Measurements from ENCODE around the gene DPP9.
"Not testable (repeated sequence)": the region's sequence is repeated elsewhere in the genome, so short reads cannot be mapped to it uniquely, and the experiment has no call there.

DPP9 gene

DNA sequence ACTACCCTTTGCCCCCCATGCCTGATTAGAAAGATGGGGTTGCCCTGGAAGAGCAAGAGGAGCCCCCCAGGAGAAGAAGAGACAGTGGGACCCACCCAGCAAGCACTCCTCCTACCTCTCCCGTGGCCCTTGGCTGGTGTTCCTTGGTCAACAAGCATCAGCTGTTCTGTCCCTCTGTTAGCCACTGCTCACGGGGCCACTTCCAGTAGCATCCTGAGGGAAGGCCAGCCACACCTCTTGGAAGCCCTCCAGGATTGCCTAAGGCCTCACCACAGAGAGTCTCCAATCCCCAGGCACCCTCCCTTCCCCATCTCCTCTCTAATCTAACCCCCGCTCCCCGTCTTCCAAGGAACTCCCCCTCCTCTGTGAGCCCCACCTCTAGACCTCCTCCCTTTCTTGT lies 15.1 kb upstream of the DPP9 start:
- no peak for DNase-seq (ENCODE audit: low read depth)

DNA sequence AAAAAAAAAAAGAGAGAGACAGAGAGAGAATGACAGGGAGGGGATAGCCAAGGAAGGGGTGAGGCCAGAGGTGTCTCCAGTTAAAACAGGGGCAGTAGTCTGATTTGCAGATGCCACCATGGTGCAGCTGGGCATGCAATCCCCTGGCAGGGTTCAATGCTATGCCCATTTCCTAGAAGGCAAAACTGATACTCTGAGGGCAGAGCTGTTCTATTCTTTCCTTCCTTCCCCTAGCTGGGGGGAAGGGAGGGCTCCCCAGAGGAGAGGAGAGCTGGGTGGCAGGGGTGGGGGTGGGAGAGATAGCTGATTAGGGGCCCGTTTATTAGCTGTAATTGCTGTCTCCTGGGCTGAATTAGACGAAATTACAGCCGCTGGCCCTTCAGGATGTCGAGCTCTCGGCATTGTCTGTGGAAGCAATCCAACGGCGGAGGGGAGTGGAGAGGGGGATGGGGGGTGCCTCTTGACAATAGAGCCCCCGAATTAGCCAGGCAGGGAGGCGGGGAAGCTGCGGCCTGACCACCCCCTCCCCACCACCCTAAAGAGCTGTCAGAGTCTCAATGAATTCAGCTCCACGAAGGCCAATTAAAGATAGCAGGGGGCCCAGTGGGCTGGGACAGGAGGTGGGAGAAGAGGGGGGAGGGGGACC lies 14.4 kb upstream of the DPP9 start:
- DNase-seq (ENCODE audit: low read depth) = no peak

DNA sequence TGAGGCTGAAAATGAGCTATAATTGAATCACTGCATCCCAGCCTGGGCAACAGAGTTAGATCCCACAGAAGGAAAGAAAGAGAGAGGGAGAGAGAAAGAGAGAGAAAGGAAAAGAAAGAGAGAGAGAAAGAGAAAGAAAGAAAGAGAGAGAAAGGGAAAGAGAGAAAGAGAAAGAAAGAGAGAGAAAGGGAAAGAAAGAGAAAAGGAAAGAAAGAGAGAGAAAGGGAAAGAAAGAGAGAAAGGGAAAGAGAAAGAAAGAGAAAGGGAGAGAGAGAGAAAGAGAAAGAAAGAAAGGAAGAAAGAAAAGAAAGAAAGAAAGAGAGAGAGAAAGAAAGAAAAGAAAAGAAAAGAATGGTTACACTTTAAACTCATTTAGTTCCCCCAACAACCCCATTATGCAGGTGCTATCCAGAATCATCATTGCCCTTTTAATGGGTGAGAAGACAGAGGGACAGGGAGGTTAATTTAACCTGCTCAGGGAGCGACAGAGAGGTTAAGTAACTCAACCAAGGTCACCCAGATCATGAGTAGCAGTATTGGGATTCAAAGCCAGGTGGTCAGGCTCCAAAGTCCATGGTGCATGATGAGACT lies 10.2 kb upstream of the DPP9 start:
- no peak for DNase-seq (ENCODE audit: low read depth)

DNA sequence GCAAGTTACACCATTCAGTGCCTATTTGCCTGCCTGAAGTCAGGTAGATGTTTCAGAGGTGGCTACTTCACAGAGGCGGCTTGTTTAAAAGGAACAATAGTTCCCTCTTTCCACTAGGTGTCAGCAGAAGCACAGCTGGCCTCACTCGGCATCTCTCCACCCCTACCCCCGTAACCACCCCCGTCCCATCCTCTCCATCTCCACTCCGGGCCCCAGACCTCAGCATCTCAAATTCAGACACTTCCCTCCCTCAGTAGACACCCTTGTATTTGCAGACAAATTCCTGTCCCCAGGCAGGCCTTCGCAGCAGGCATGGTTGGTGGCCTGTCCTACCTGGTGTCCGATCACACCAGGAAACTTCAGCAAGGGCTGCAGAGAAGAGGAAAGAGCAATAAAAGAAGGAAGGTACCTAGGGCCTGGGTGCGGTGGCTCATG lies 9.1 kb upstream of the DPP9 start:
- DNase-seq (ENCODE audit: low read depth) = no peak

DNA sequence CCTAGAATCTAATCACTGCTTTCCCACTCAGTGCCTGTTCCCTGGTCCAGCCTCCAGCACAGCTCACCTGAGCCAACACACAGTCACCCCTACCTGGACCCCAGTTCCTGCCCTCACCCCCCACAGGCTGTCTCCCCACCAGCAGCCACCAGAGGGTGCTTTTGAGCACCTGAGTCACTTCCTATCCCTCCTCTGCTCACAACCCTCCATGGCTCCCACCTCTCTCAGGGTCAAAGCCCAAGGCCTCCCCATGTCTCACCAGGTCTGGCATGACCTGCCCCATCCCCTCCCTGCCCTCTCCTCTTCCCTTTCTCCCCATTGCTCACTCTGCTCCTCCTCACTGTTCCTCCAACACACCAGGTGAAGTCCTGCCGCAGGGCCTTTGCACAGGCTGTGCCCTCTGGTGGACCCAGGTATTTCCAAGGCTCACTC lies 7.1 kb upstream of the DPP9 start:
- DNase-seq (ENCODE audit: low read depth) = peak; percentile 39

DNA sequence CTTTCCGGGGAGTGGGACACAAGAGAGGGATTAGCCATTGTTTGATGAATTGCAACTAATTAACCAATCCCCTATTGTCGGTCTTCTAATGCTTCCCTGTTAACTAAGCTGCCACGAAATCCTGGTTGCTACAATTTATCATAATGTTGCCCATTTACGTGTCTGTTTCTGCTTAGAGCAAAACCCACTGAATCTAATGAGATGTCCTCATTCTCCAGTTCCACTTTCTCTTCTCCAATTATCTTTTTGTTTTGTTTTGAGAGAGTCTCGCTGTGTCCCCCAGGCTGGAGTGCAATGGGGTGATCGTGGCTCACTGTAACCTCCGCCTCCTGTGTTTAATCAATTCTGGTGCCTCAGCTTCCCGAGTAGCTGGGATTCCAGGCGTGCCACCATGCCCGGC lies 5.2 kb upstream of the DPP9 start:
- no peak for DNase-seq (ENCODE audit: low read depth)

DNA sequence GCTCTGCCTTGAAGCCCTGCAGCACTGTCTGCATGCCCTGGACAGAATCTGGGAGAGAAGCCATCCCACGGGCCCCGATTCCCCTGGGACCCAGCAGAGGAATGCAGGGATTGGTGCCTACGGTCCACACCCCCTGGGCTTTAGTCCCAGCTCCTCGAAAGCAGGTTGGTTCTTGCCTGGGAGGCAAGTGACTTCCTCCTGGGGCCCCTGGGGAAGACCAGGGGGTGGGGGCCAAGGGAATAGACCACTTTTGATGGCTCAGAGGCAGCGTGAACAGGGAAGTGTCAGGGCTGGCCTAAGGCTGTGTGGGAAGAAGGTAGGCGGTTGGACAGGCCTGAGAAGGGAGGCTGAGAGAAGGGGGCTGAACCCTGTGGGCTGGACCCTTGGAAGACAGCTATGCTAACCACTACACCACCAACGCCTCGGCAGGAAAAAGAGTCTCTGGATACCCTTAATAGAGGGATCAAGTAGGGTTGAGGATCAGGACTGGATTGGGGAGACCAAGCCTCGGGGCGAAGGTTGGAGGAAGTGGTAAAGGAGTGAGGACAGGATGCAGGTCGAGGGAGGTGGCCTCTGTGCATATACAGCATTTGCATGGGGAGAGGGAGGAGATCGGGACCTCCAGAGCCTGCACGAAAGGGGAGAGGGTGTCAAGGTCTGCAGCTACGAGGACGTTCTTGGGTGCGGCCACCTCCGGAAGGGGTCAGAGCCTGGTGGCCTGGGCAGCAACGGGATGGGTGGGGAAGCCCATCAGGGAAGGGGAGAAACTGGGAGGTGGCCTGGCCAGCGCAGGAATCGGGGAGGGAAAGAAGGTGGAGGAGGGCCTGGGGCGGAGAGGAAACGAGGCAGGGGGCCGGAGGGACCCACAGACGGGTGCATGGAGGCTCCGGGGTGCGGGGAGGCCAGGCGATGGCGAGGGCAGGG lies 709 bp downstream of the DPP9 start:
- DNase-seq (ENCODE audit: low read depth) = no peak

DNA sequence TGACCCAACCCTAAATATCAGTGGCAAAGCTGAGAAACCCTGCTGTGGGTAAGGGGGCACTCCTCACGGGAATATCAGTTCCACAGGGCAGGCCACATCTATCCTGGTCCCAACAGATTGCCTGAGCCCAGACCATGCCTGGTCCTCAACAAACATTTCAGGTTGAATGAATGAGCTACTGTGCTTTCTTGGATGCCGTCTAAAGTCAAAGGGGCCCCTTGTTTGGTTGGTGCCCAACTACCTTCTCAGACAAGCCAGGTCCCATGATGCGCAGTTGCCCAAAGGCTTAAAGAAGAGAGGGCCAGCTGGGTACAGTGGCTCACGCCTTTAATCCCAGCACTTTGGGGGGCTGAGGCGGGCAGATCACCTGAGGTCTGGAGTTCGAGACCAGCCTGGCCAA lies 2.4 kb downstream of the DPP9 start:
- no peak for DNase-seq (ENCODE audit: low read depth)

DNA sequence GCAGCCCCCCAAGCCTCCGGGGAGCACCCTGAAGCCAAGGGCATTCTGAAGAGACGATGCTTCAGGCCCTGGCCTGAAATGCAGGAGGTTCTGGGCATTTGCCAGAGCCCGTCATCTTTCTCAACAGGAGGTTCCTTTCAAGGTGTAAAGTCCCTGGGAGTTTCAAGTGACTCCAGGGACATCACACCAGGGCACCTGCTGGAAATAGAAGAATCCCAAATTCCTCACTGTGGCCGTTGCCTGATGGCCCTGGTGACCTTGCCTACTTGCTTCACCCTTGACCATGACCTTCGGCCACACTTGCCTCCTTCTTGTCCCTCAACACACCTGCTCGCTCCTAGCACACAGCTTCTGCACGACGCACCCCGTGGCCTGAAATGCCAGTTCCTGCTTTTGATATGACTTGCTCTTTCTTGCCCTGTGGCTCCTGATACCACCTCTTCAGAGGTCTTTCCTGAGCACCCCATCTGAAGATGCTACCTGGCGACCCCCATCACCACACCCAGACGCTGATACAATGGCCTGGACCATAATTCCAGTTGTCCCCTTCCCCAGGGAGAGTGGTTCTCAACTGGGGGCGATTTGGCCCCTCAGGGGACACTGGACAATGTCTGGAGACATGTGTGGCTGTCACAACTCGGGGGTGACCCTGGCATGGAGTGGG lies 3.5 kb downstream of the DPP9 start:
- no peak for DNase-seq (ENCODE audit: low read depth)

DNA sequence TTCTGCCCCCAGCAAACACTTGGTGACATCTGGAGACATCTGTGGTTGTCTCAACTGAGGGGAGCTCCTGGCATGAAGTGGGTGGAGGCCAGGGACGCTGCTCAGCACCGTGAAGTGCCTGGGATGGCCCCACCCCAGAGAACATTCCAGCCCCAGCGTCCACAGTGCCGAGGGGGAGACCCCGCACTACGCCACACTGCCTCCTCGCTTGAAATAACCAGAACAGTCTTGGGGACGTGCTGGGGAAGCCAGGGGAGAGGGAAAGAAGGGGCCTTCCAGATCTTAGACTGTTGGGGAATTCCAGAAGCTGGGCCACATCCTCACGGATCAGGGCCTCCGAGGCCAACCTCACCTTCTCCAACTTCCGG lies 4.2 kb downstream of the DPP9 start:
- no peak for DNase-seq (ENCODE audit: low read depth)

DNA sequence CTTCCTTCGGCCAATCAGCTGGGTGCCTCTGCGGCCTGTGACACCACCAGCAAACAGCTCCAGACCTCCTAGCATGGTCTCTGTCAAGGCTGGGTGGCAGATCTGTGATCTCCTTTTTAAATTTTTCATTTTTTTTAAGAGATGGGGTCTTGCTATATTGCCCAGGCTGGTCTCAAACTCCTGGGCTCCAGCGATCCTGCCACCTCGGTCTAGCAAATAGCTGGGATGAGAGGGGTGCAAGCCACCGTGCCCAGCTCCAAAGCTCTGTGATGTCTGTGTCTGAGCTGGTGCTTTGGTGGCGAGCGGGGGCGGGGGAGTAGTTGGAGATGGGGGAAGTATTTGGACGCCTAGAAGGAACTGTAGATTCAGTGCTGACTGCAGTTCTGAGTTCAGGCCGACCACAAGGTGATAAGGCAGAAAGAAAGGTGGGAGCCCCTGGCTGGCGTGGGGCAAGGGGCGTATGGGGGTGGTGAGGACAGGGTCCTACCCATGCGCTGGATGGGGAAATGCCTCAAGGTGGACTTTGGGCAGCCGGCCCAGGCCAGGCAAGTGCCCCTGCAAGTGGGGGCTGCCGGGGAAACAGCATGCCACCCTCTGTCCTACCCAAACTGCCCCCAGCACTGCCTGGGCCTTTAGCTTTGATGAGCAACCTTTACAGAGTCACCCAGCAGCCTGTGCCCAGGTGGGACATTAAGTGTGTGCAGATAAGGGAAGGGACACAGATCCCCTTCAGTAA lies 5.5 kb downstream of the DPP9 start:
- no peak for DNase-seq (ENCODE audit: low read depth)

DNA sequence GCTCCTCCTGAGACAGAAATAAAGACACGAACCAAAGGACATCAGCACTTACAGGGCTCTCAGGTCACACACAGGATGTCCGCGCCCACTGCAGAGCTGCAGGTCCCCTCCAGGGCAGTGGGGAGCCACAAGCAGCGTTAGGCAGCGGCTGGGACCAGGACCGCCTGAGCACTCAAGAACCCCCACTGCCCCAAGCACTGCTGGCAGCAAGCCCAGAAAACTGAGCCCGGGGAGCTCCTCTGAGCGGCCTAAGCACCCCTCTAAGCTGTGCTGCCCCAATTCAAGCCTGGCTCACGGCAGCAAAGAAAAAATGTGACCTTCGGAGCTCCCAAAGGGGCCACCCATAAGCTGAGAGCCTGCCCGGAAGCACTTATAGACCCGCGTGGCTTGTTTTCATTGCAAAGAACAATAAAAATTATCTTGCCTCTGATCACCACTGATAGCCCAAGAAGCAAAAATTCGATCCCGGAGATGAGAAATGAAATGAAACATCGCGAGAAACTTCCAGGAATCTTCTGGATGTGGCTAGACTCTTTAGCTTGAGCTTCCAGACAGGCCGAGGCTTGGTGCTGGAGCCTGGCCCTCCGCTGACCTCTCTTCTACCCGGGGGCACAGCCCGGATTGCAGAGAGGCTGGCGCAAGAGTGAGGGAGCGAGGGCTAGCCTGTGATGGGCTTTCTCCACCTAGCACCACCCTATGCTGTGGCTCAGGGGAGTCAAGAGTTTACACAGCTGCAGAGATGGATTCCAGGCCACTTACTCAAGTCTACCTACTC lies 6.3 kb downstream of the DPP9 start:
- DNase-seq (ENCODE audit: low read depth) = no peak

DNA sequence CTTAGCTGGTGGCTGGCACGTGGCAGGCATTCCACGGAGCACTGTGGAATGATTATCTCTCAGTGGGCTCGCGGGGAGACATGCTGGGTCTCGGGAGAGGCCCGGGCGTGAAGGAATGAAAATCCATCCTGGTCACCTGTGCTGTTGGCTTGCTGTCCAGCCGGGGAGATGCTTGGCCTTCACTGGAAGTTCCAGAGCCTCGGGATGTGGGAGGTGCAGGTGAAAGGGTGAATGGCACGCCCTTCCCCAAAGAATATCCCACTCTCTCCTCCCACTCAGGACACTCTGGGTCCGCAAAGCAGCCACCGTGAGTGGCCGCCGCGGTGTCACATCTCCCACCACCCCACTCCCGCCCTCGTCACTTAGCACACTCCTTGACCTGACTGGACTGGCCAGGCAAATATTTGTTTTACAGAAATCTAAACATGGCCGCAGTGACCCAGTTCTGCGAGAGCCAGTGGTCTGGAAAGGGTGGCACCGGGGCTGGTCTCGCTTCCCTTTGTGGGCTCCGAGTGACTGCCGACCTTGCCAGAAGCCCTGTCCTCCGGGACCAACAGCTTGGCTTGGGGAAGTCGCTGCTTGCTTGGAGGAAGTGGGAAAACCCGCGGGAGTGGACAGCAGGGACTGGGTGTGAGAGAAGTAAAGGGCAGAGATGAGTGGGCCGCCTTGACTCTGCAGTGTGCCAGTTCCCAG lies 8.0 kb downstream of the DPP9 start:
- no peak for DNase-seq (ENCODE audit: low read depth)

DNA sequence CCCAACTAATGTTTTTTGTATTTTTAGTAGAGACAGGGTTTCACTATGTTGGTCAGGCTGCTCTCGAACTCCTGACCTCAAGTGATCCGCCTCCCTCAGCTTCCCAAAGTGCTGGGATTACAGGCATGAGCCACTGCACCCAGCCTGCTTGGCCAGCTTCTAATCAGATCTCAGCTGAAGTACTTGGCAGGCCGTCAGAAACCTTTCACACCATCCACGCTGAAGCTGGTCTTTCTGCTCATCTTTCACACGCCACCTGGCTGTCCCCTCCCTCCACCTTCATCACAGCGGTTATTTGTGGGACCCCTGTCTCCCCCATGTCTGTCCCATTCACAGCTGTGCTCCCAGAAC lies 8.5 kb downstream of the DPP9 start:
- not testable (repeated sequence) for DNase-seq (ENCODE audit: low read depth)

DNA sequence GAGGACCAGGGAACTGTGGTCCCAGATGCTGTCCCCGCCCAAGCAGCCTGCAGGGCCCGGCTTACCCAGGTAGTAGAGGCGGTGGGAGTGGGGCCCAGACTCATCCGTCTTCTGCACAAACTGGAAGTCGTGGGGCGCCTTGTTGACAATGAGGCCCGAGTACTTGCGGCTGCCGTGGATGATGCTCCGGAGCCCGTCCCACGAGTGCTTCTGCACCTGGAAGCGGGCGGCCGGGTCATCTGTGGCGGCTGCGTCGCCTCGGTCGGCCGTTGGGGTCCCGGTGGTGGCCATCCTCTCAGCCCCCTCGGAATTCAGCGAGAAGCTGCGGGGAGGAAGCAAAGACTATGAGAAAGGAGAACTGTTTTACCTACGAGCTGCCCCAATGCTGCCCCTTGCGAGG lies 9.6 kb downstream of the DPP9 start:
- no peak for DNase-seq (ENCODE audit: low read depth)

DNA sequence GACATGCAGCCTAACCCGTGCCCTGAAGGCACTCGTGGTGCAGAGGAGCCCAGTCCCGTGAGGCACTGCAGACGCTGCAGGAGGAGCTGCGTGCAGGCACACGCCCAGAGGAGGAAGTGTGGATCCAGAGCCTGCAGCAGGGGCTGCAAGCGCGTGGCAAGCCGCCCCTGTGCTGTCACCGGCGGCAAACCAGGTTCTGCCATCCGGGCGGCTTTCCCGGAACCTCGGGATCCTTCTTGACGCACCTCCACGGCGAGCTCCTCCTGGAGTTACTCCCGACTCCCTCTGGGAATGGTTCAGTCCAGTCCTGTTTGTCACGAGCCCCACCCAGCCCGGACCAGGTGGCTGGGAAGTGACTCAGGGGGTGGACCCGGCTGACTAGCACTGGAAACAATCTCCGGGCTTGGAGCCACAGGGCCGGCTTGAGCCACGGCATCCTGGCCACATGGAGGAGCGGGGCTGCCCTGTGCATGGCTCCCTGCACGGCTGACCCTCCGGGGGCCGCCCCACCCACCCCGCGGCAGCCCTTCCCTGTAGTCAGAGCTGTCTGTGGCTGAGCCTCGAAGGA lies 10.2 kb downstream of the DPP9 start:
- no peak for DNase-seq (ENCODE audit: low read depth)

DNA sequence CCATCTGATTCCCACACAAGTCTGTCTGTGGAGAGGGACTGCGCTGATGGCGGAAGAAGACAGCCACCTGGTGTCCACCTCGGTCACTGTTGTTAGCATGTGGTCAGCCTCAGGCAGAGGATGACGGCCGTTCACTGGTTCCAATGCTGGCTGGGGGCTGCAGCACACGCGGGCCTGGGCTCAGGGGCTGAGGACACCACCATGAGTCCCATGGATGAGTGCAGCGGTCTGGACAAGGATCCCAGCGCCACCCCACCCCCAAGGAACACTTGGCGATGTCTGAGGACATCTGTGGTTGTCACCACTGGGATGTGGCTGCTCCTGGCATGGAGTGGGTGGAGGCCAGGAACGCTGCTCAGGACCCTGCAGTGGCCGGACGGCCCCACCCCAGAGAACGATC lies 10.9 kb downstream of the DPP9 start:
- DNase-seq (ENCODE audit: low read depth) = no peak

DNA sequence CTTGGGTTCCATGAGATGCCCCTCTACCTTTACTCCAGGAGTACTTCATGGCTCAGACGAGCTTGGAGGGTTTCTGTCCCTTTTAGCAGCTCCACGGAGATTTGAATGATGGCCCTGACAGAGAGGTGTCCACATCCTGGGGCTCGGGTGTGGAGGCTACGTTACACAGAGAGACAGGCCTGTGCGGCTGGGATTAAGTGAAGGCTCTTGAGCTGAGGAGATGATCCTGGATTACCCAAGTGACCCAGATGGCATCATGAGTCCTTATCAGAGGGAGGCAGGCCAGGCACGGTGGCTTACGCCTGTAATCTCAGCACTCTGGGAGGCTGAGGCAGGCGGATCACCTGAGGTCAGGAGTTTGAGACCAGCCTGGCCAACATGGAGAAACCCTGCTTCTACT lies 12.4 kb downstream of the DPP9 start:
- DNase-seq (ENCODE audit: low read depth) = no peak

DNA sequence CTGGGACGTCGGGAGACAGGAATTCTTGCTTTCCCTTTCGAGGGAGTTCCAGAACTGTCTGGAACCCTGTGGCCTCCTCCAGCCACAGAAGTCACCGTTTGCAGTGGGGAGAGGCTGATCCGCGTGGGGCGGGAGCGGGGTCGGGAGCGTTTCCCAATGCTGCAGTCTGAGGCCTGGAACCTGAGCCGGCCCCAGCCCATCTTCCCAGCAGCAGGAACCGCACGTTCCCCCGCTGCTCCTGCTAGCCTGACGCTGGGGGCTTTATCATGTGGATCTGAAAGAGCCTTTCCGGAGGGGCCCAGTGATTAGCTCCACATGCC lies 13.4 kb downstream of the DPP9 start:
- DNase-seq (ENCODE audit: low read depth) = no peak

DNA sequence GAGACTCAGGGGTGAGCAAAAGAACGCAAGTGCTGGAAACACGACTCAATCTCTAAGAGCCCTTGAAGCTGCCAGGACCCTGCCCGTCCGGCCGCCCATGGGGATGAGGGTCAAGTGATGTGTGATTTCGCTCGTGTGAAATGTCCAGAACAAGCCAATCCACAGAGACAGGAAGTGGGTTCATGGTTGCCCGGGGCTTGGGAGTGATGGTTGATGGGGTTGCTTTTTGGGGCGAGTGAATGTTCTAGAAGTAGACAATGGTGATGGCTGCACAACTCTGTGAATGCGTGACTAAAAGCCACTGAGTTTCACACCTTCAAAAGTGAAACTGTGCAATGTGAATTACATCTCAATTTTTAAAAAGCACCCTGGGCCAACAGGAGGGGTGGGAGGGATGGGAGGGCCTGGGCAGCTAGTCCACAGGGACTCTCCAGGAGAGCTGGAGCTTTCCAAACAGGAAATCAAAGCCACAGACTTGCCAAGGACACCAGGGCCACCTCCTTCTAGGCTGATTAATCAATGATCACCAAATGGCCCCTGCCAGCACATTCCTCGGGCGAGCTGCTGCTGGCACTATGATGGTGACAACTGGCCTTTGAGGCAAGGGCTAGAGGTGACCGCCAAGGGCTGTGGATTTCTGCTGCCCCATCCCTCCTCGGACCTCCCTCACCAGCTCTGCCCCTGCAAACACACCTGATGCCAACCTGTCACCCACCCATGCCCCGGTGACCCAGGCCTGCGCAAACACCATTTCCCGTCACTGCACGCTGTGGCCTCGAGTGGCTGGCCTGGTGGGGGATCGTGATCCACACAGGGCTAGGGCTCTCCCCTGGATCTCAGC lies 14.0 kb downstream of the DPP9 start:
- no peak for DNase-seq (ENCODE audit: low read depth)

Data from stimulated activated CD8-positive, alpha-beta memory T cell treated with anti-CD3 and anti-CD28 coated beads, Interleukin-4, amount 100 ng/mL, for 24 hours (primary cell).